K562 (cell line): ENCODE data around the gene RHEBL1. TPM values are rescaled to one million over a fixed set of nuclear protein-coding genes. Genes with fewer than 3 reads are reported as not detected.

Experiments
- CBX5 ChIP-seq: IDR thresholded peaks from 2 replicates; pipeline ENCODE4 v1.6.1; 2014; ENCODE audit warnings: low read depth, borderline replicate concordance
- EP400 ChIP-seq: fragments of 450-650 bp; IDR thresholded peaks from 2 replicates; pipeline ENCODE4 v1.6.1; 2017; ENCODE audit warnings: antibody characterized with exemption, mild to moderate bottlenecking, moderate library complexity
- GABPA ChIP-seq: fragments of 200-800 bp; sonication (Bioruptor generic); conservative IDR thresholded peaks from 2 replicates; pipeline ENCODE4 v1.6.1; 2016; ENCODE audit warnings: low read depth, missing genetic modification characterization, missing compliant biosample characterization
- HNRNPK ChIP-seq: fragments of 200-400 bp; formaldehyde crosslinking; IDR thresholded peaks from one replicate; pipeline ENCODE4 v1.6.1; 2018; ENCODE audit warnings: mild to moderate bottlenecking, low read depth, low read length; ENCODE audit not compliant: poor library complexity, severe bottlenecking
- JUN ChIP-seq, 2 experiments: sonication (generic) in 1 of 2; formaldehyde crosslinking in 1 of 2; IDR thresholded peaks; 2 replicates each; pipeline versions ENCODE4 v1.6.1 to v1.8.0; 2012 to 2022; ENCODE audit warnings: borderline replicate concordance in 2 of 2, mild to moderate bottlenecking in 2 of 2, improper control_type of control experiment in 1 of 2, low read depth in 1 of 2, low read length in 1 of 2, missing genetic modification reagents in 1 of 2
- L3MBTL2 ChIP-seq: fragments of 450-650 bp; IDR thresholded peaks from 2 replicates; pipeline ENCODE4 v1.6.1; 2016; ENCODE audit warnings: mild to moderate bottlenecking, moderate library complexity
- MTA2 ChIP-seq: fragments of 450-650 bp; IDR thresholded peaks from 2 replicates; pipeline ENCODE4 v1.6.1; 2016; ENCODE audit warnings: low read depth
- NBN ChIP-seq: fragments of 450-650 bp; IDR thresholded peaks from 2 replicates; pipeline ENCODE4 v1.6.1; 2016; ENCODE audit warnings: low read depth, mild to moderate bottlenecking
- SIN3B ChIP-seq: fragments of 450-650 bp; IDR thresholded peaks from 2 replicates; pipeline ENCODE4 v1.6.1; 2017; ENCODE audit warnings: low read depth, mild to moderate bottlenecking, moderate library complexity
- SLC30A9 ChIP-seq: fragments of 250-450 bp; sonication (Bioruptor Pico); IDR thresholded peaks from 2 replicates; pipeline ENCODE4 v1.8.0; 2022; ENCODE audit warnings: mild to moderate bottlenecking, moderate library complexity
- TRIM24 ChIP-seq, 2 experiments: fragments of 450-650 bp; IDR thresholded peaks; 2 replicates each; pipeline ENCODE4 v1.6.1; 2016
- ZNF121 ChIP-seq: sonication (generic); formaldehyde crosslinking; conservative IDR thresholded peaks from 2 replicates; pipeline ENCODE4 v1.8.0; 2022; ENCODE audit warnings: missing genetic modification reagents
- ZNF785 ChIP-seq: fragments of 250-450 bp; sonication (Bioruptor Pico); IDR thresholded peaks from 2 replicates; pipeline ENCODE4 v1.4.0; 2020; ENCODE audit warnings: mild to moderate bottlenecking
- polyA plus RNA-seq, 8 experiments: library from polyadenylated mRNA; depleted of rRNA in 4 of 8; stranded (reverse) in 5 of 8; unstranded in 3 of 8; fragments of >200 nt; fragmentation: Nextera tagmentation in 2 of 8; fragmentation: Illumina TruSeq in 1 of 8; extraction: Ambion mirVana in 2 of 8; extraction: Trizol in 1 of 8; gene quantifications; 2 replicates each; pipeline versions ENCODE4 v1.2.1 to v1.2.3, GENCODE V29; 2011 to 2014; ENCODE audit warnings: inconsistent platforms in 1 of 8, missing spikeins in 1 of 8
- total RNA-seq, 7 experiments: library from RNA; depleted of rRNA in 6 of 7; stranded (reverse); fragments of >200 nt in 6 of 7; fragmentation: Illumina TruSeq in 2 of 7; extraction: Trizol in 2 of 7; gene quantifications; 2 replicates each; pipeline versions ENCODE4 v1.2.1 to v1.2.3, GENCODE V29; 2011 to 2021; ENCODE audit warnings: low replicate concordance in 1 of 7
- TF ChIP-seq, protein P1 (sequence below): fragments of 450-650 bp; formaldehyde crosslinking; IDR thresholded peaks from 2 replicates; pipeline ENCODE4 v1.4.0; 2020; ENCODE audit warnings: mild to moderate bottlenecking, moderate library complexity
- TF ChIP-seq, protein P2 (sequence below), 2 experiments: IDR thresholded peaks; 2 replicates each; pipeline ENCODE4 v1.6.1; 2011; ENCODE audit warnings: borderline replicate concordance in 1 of 2, control low read depth in 1 of 2, low read depth in 1 of 2, low read length in 1 of 2, mild to moderate bottlenecking in 1 of 2, mixed read lengths in 1 of 2, moderate library complexity in 1 of 2; ENCODE audit not compliant: insufficient read depth in 1 of 2, insufficient read length in 1 of 2, poor library complexity in 1 of 2, severe bottlenecking in 1 of 2; ENCODE audit errors: extremely low read depth in 1 of 2
- TF ChIP-seq, protein P3 (sequence below): fragments of 150-350 bp; conservative IDR thresholded peaks from 2 replicates; pipeline ENCODE4 v1.6.1; 2014; ENCODE audit warnings: low read length
- TF ChIP-seq, protein P4 (sequence below), 2 experiments: fragments of 450-650 bp in 1 of 2; sonication (generic) in 1 of 2; formaldehyde crosslinking in 1 of 2; IDR thresholded peaks in 1 of 2; conservative IDR thresholded peaks in 1 of 2; 2 replicates each; pipeline versions ENCODE4 v1.6.1 to v1.8.1; 2016 to 2023; ENCODE audit warnings: mild to moderate bottlenecking in 2 of 2, moderate library complexity in 2 of 2, inconsistent platforms in 1 of 2, missing genetic modification reagents in 1 of 2
- TF ChIP-seq, protein P5 (sequence below): fragments of 450-650 bp; IDR thresholded peaks from 2 replicates; pipeline ENCODE4 v1.6.1; 2016

The RHEBL1 gene
- total and polyA plus RNA-seq, 9 of the 15 experiments (the other 6 are each of a cell fraction or from before 2014, with no cell fraction given): 4.3 to 36.1 (median 8.2) TPM

DNA sequence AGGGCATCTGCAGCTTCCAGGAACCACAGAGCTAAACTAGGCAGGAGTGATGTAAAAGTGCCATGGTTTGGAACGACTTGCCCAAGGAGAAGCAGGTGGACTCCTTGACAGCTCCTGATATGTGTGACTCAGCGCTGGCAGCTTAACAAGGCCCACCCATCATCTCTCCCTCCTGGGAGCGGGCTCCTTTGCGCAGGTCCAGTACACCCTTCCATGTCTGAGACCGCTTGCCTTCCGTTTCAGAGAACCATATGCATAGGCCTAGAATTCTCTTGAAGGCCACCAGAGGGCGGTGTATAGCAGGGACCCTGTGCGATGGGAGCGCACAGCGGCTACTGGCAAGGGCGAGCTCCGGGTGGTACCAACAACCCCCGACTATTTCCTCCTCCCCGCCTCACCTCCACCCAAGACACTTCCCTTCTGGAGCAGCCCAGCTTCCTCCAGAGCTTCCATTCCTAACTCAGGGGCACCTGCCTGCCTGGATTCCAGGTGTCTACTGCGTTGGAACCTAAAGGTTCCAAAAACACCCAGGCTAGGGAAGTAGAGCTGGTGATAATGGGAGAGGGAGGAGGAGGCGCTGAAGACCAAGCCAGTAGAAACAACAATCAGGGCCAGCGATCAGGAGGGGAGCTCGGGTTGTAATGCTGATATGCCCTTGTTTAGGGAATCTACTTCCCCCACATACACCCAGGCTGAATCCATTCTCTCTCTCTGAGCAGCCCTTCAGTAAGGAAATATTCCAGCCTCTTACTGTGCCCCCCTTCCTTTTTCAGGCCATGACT lies 18.6 kb upstream of the RHEBL1 start (continued):
- TF ChIP-seq, protein P1, sequence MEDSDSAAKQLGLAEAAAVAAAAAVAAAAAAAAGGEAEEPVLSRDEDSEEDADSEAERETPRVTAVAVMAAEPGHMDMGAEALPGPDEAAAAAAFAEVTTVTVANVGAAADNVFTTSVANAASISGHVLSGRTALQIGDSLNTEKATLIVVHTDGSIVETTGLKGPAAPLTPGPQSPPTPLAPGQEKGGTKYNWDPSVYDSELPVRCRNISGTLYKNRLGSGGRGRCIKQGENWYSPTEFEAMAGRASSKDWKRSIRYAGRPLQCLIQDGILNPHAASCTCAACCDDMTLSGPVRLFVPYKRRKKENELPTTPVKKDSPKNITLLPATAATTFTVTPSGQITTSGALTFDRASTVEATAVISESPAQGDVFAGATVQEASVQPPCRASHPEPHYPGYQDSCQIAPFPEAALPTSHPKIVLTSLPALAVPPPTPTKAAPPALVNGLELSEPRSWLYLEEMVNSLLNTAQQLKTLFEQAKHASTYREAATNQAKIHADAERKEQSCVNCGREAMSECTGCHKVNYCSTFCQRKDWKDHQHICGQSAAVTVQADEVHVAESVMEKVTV (CRISPR knock-in tag): peak; percentile 71
- TF ChIP-seq EP400 (0 out of 2 replicates have a peak, but pooled peaks have one; percentile 29), HNRNPK (no peak), NBN (peak; percentile 67; the same call in 1 of the 2 replicates), GABPA (tag) (0 out of 2 replicates have a peak, but pooled peaks have one; percentile 21), ZNF785 (no peak), SIN3B (no peak), JUN (IDR thresholded peaks at IDR 0.05; ENCODE audit: borderline replicate concordance, low read depth, low read length) (peak; percentile 52; the same call in 1 of the 2 replicates), JUN (CRISPR knock-in tag; IDR thresholded peaks at IDR 0.05; ENCODE audit: borderline replicate concordance) (no peak), CBX5 (no peak), ZNF121 (no peak), TRIM24 (IDR thresholded peaks at IDR 0.05) (peak in 1 of 2 experiments; percentile 53; a peak in 2 of 4 replicates), L3MBTL2 (peak; percentile 56), MTA2 (no peak; the same call in 1 of the 2 replicates), SLC30A9 (CRISPR knock-in tag) (no peak)
- TF ChIP-seq, protein P2, sequence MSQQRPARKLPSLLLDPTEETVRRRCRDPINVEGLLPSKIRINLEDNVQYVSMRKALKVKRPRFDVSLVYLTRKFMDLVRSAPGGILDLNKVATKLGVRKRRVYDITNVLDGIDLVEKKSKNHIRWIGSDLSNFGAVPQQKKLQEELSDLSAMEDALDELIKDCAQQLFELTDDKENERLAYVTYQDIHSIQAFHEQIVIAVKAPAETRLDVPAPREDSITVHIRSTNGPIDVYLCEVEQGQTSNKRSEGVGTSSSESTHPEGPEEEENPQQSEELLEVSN (IDR thresholded peaks at IDR 0.05; ENCODE audit: borderline replicate concordance in 1 of 2, extremely low read depth in 1 of 2, insufficient read depth in 1 of 2, insufficient read length in 1 of 2, low read depth in 1 of 2, low read length in 1 of 2, poor library complexity in 1 of 2, severe bottlenecking in 1 of 2): peak in 1 of 2 experiments; percentile 30
- TF ChIP-seq, protein P3, sequence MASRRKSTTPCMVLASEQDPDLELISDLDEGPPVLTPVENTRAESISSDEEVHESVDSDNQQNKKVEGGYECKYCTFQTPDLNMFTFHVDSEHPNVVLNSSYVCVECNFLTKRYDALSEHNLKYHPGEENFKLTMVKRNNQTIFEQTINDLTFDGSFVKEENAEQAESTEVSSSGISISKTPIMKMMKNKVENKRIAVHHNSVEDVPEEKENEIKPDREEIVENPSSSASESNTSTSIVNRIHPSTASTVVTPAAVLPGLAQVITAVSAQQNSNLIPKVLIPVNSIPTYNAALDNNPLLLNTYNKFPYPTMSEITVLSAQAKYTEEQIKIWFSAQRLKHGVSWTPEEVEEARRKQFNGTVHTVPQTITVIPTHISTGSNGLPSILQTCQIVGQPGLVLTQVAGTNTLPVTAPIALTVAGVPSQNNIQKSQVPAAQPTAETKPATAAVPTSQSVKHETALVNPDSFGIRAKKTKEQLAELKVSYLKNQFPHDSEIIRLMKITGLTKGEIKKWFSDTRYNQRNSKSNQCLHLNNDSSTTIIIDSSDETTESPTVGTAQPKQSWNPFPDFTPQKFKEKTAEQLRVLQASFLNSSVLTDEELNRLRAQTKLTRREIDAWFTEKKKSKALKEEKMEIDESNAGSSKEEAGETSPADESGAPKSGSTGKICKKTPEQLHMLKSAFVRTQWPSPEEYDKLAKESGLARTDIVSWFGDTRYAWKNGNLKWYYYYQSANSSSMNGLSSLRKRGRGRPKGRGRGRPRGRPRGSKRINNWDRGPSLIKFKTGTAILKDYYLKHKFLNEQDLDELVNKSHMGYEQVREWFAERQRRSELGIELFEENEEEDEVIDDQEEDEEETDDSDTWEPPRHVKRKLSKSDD: no peak
- TF ChIP-seq, protein P4, sequence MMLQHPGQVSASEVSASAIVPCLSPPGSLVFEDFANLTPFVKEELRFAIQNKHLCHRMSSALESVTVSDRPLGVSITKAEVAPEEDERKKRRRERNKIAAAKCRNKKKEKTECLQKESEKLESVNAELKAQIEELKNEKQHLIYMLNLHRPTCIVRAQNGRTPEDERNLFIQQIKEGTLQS (IDR thresholded peaks at IDR 0.05): peak; percentile 69
- TF ChIP-seq, protein P4 (CRISPR knock-in tag; conservative IDR thresholded peaks at IDR 0.05): no peak
- TF ChIP-seq, protein P5, sequence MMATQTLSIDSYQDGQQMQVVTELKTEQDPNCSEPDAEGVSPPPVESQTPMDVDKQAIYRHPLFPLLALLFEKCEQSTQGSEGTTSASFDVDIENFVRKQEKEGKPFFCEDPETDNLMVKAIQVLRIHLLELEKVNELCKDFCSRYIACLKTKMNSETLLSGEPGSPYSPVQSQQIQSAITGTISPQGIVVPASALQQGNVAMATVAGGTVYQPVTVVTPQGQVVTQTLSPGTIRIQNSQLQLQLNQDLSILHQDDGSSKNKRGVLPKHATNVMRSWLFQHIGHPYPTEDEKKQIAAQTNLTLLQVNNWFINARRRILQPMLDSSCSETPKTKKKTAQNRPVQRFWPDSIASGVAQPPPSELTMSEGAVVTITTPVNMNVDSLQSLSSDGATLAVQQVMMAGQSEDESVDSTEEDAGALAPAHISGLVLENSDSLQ: peak; percentile 82
